ENCODE results near the gene ZSCAN21.
A peak's percentile ranks its signal among the peaks of the same experiment; 100 is the strongest.

The ZSCAN21 gene

DNA sequence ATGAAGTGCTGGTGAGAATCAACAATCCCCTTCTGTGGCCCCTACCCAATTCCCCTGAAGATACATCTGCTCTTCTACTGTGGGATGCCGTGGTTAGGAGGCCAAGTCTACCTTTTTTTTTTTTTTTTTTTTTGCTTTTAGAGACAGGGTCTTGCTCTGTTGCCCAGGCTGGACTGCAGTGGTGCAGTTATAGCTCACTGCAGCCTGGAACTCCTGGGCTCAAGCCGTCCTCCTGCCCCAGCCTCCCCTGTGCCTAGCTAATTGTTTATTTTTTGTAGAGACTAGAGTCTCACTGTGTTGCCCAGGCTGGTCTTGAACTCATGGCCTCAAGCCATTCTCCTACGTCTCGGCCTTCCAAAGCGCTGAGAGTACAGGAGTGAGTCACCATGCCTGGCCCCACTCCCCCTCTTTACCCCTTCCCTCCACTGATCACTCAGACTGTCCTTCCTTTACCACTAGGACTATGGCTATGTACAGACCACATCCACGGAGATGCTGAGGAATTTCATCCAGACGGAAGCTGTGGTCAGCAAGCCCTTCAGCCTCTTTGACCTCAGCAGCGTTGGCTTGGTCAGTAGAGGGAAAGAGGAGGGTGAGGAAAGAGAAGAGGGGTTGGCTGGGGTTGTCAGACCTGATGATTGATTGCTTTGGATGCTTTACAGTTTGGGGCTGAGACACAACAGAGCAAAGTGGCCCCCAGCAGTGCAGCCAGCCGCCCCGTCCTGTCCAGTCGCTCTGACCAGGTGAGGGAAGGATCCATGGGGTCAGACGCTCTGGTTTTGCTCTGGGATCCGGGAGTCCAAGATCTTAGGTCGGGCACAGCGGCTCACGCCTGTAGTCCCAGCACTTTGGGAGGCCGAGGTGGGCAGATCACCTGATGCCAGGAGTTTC lies 53.6 kb downstream of the ZSCAN21 start:
- Mint-ChIP-seq H3K27me3 (no peaks in the 10 kb centered on the region), H3K27ac (no peak overlapping the region), H3K4me3 (no peak overlapping the region), H3K9me3 (no peaks in the 10 kb centered on the region), H3K4me1 (ENCODE audit: low read depth) (peaks cover 40% of the 10 kb centered on the region), H3K36me3 (ENCODE audit: low read depth) (peaks cover 83% of the 10 kb centered on the region)
- intact Hi-C loops (cut with micrococcal nuclease) = no loop called here

DNA sequence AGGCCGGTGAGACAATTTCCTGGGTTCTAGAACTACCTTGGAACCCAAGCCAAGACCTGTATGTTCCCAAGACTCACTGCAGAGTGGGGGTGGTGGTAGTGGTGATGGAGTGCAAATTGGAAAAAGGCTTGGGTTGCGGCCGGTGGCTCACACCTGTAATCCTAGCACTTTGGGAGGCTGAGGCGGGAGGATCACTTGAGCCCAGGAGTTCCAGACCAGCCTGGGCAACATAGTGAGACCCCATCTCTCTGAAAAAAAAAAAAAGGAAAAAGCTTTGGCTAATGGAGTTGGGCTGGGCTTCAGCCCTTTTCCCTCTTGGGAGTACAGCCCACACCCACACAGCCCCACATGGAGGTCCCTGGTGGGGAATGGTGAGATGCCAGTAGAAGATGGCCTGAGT lies 56.0 kb downstream of the ZSCAN21 start:
- H3K36me3 Mint-ChIP-seq (ENCODE audit: low read depth) = peaks cover 87% of the 10 kb centered on the region
- no peak overlapping the region for H3K4me3 Mint-ChIP-seq
- intact Hi-C loops (cut with micrococcal nuclease) = no loop called here
- peaks cover 20% of the 10 kb centered on the region for H3K4me1 Mint-ChIP-seq (ENCODE audit: low read depth)
- H3K9me3 Mint-ChIP-seq = no peaks in the 10 kb centered on the region
- no peak overlapping the region for H3K27ac Mint-ChIP-seq
- H3K27me3 Mint-ChIP-seq = no peaks in the 10 kb centered on the region

- Mint-ChIP-seq H3K4me1 (ENCODE audit: low read depth) (peaks cover 20% of the 10 kb centered on the region), H3K4me3 (no peak overlapping the region), H3K9me3 (no peaks in the 10 kb centered on the region), H3K27me3 (no peaks in the 10 kb centered on the region), H3K27ac (peak overlapping the region; percentile 15), H3K36me3 (ENCODE audit: low read depth) (peaks cover 90% of the 10 kb centered on the region)
- intact Hi-C loops (cut with micrococcal nuclease) = no loop called here
These were observed 57.1 kb downstream of the ZSCAN21 start for GRCh38 chr7:100106633-100107032.

GRCh38 chr7:100107125-100107737 lies 57.7 kb downstream of the ZSCAN21 start:
- Mint-ChIP-seq H3K4me3 (no peak overlapping the region), H3K27ac (no peak overlapping the region), H3K4me1 (ENCODE audit: low read depth) (peaks cover 20% of the 10 kb centered on the region), H3K9me3 (no peaks in the 10 kb centered on the region), H3K36me3 (ENCODE audit: low read depth) (peaks cover 93% of the 10 kb centered on the region), H3K27me3 (no peaks in the 10 kb centered on the region)
- intact Hi-C loops (cut with micrococcal nuclease) = no loop called here

GRCh38 chr7:100107890-100108289 lies 58.3 kb downstream of the ZSCAN21 start:
- no peaks in the 10 kb centered on the region for H3K27me3 Mint-ChIP-seq
- H3K27ac Mint-ChIP-seq = no peak overlapping the region
- H3K4me1 Mint-ChIP-seq (ENCODE audit: low read depth) = peaks cover 19% of the 10 kb centered on the region
- no peaks in the 10 kb centered on the region for H3K9me3 Mint-ChIP-seq
- H3K36me3 Mint-ChIP-seq (ENCODE audit: low read depth) = peaks cover 100% of the 10 kb centered on the region
- H3K4me3 Mint-ChIP-seq = no peak overlapping the region
- intact Hi-C loops (cut with micrococcal nuclease) = no loop called here

- Mint-ChIP-seq H3K27ac (no peak overlapping the region), H3K9me3 (no peaks in the 10 kb centered on the region), H3K4me1 (ENCODE audit: low read depth) (peaks cover 26% of the 10 kb centered on the region), H3K27me3 (no peaks in the 10 kb centered on the region), H3K4me3 (no peak overlapping the region), H3K36me3 (ENCODE audit: low read depth) (peaks cover 100% of the 10 kb centered on the region)
- intact Hi-C loops (cut with micrococcal nuclease) = no loop called here
These were observed 60.1 kb downstream of the ZSCAN21 start for GRCh38 chr7:100109521-100110163.

GRCh38 chr7:100111156-100111555 lies 61.6 kb downstream of the ZSCAN21 start:
- Mint-ChIP-seq H3K9me3 (no peaks in the 10 kb centered on the region), H3K4me1 (ENCODE audit: low read depth) (peaks cover 26% of the 10 kb centered on the region), H3K4me3 (no peak overlapping the region), H3K27ac (no peak overlapping the region), H3K36me3 (ENCODE audit: low read depth) (peaks cover 96% of the 10 kb centered on the region), H3K27me3 (no peaks in the 10 kb centered on the region)
- intact Hi-C loops (cut with micrococcal nuclease) = no loop called here

DNA sequence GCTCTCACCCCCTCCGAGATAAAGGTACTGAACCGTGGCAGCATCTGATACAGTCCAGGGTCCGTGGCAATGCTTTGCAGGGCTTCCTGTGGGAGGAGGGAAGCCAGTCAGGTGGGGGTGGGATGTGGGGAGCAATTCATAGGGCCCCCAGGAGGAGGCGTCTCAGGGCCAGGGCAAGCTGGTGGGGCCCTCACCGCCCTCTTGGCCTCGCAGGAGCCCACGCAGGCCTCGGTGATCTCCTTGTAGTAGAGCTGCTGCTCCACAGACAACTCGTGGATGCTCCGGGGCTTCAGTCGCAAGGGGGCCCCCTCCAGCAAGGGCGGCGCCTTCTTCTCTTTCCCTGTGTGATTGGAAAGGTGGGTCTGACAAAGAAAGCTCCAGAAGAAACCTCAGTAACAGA lies 62.3 kb downstream of the ZSCAN21 start:
- H3K4me3 Mint-ChIP-seq = no peak overlapping the region
- intact Hi-C loops (cut with micrococcal nuclease) = no loop called here
- H3K27ac Mint-ChIP-seq = no peak overlapping the region
- H3K27me3 Mint-ChIP-seq = no peaks in the 10 kb centered on the region
- no peaks in the 10 kb centered on the region for H3K9me3 Mint-ChIP-seq
- peaks cover 88% of the 10 kb centered on the region for H3K36me3 Mint-ChIP-seq (ENCODE audit: low read depth)
- peaks cover 27% of the 10 kb centered on the region for H3K4me1 Mint-ChIP-seq (ENCODE audit: low read depth)
